ENCODE results near the gene KIF1A.

The KIF1A gene

GRCh38 chr2:240777456-240778212, 42.4 kb downstream of the KIF1A start:
- H4K20me1 ChIP-seq (ENCODE audit: insufficient read depth, low read length, poor library complexity, severe bottlenecking): no peaks in the 10 kb centered on the region
- no peak for TF ChIP-seq CTCF (conservative IDR thresholded peaks at IDR 0.05; ENCODE audit: low read length)
- TF ChIP-seq EZH2phosphoT487 (IDR thresholded peaks at IDR 0.05; ENCODE audit: borderline replicate concordance): no peak
- H3K79me2 ChIP-seq (ENCODE audit: insufficient read depth, low read length): no peaks in the 10 kb centered on the region
- H3K36me3 ChIP-seq (ENCODE audit: insufficient read depth, low read length): no peaks in the 10 kb centered on the region
- no peaks in the 10 kb centered on the region for H3K27me3 ChIP-seq (ENCODE audit: insufficient read depth, low read length, poor library complexity, severe bottlenecking)
- H3K4me1 ChIP-seq (ENCODE audit: insufficient read depth, low read length, poor library complexity, severe bottlenecking): no peaks in the 10 kb centered on the region
- H3K9ac ChIP-seq (ENCODE audit: low read depth, low read length, poor library complexity, severe bottlenecking): no peak overlapping the region
- H3K9me3 ChIP-seq (ENCODE audit: insufficient read depth, low read depth, low read length): no peaks in the 10 kb centered on the region
- H3F3A ChIP-seq (ENCODE audit: low read depth): no peaks in the 10 kb centered on the region
- H3K9me2 ChIP-seq (replicated peaks; ENCODE audit: low read depth, low read length): no peaks in the 10 kb centered on the region
- no peak overlapping the region for H3K4me3 ChIP-seq (ENCODE audit: low read length, poor library complexity, severe bottlenecking)
- no peak overlapping the region for H2AFZ ChIP-seq (ENCODE audit: low read length)
- H3K4me2 ChIP-seq (ENCODE audit: low read depth, low read length, poor library complexity, severe bottlenecking): no peak overlapping the region

- Histone ChIP-seq H3K36me3 (ENCODE audit: insufficient read depth, low read length) (no peaks in the 10 kb centered on the region), H3K4me2 (ENCODE audit: low read depth, low read length, poor library complexity, severe bottlenecking) (no peak overlapping the region), H3K9ac (ENCODE audit: low read depth, low read length, poor library complexity, severe bottlenecking) (no peak overlapping the region), H3F3A (ENCODE audit: low read depth) (no peaks in the 10 kb centered on the region), H3K4me1 (ENCODE audit: insufficient read depth, low read length, poor library complexity, severe bottlenecking) (no peaks in the 10 kb centered on the region), H3K27me3 (ENCODE audit: insufficient read depth, low read length, poor library complexity, severe bottlenecking) (no peaks in the 10 kb centered on the region), H3K9me3 (ENCODE audit: insufficient read depth, low read depth, low read length) (no peaks in the 10 kb centered on the region), H2AFZ (ENCODE audit: low read length) (no peak overlapping the region), H3K4me3 (ENCODE audit: low read length, poor library complexity, severe bottlenecking) (no peak overlapping the region), H3K79me2 (ENCODE audit: insufficient read depth, low read length) (no peaks in the 10 kb centered on the region), H4K20me1 (ENCODE audit: insufficient read depth, low read length, poor library complexity, severe bottlenecking) (no peaks in the 10 kb centered on the region), H3K9me2 (replicated peaks; ENCODE audit: low read depth, low read length) (no peaks in the 10 kb centered on the region)
- TF ChIP-seq CTCF (conservative IDR thresholded peaks at IDR 0.05; ENCODE audit: low read length): no peak
- no peak for TF ChIP-seq EZH2phosphoT487 (IDR thresholded peaks at IDR 0.05; ENCODE audit: borderline replicate concordance)
Observed at GRCh38 chr2:240775905-240776304, 44.1 kb downstream of the KIF1A start.

- Histone ChIP-seq H3K4me2 (ENCODE audit: low read depth, low read length, poor library complexity, severe bottlenecking) (no peak overlapping the region), H3K4me1 (ENCODE audit: insufficient read depth, low read length, poor library complexity, severe bottlenecking) (no peaks in the 10 kb centered on the region), H3K9ac (ENCODE audit: low read depth, low read length, poor library complexity, severe bottlenecking) (no peak overlapping the region), H3K9me2 (replicated peaks; ENCODE audit: low read depth, low read length) (no peaks in the 10 kb centered on the region), H3K36me3 (ENCODE audit: insufficient read depth, low read length) (no peaks in the 10 kb centered on the region), H3K4me3 (ENCODE audit: low read length, poor library complexity, severe bottlenecking) (no peak overlapping the region), H3K9me3 (ENCODE audit: insufficient read depth, low read depth, low read length) (no peaks in the 10 kb centered on the region), H3K27me3 (ENCODE audit: insufficient read depth, low read length, poor library complexity, severe bottlenecking) (no peaks in the 10 kb centered on the region), H2AFZ (ENCODE audit: low read length) (no peak overlapping the region), H3K79me2 (ENCODE audit: insufficient read depth, low read length) (no peaks in the 10 kb centered on the region), H3F3A (ENCODE audit: low read depth) (no peaks in the 10 kb centered on the region), H4K20me1 (ENCODE audit: insufficient read depth, low read length, poor library complexity, severe bottlenecking) (no peaks in the 10 kb centered on the region)
- TF ChIP-seq CTCF (conservative IDR thresholded peaks at IDR 0.05; ENCODE audit: low read length) (no peak), EZH2phosphoT487 (IDR thresholded peaks at IDR 0.05; ENCODE audit: borderline replicate concordance) (no peak)
Observed at GRCh38 chr2:240774856-240775255, 45.2 kb downstream of the KIF1A start.
